Activated naive CD4-positive, alpha-beta T cell treated with anti-CD3 and anti-CD28 coated beads for 36 hours (primary cell): Measurements from ENCODE around the gene ZFP62. TPM values are rescaled to one million over a fixed set of nuclear protein-coding genes. Genes with fewer than 3 reads are reported as not detected.
"Not testable (repeated sequence)": the region's sequence is repeated elsewhere in the genome, so short reads cannot be mapped to it uniquely, and the experiment has no call there.

Experiments used
- CTCF ChIA-PET: fragments of 350-600 bp; sonication (Branson Sonifier 250); formaldehyde crosslinking; loops from one replicate; lab custom pipeline; 2021; ENCODE audit warnings: antibody characterized with exemption; lab: Charles Lee
- DNase-seq: peaks from one replicate; pipeline ENCODE4 v3.0.0-alpha.2; 2020
- H3K27ac Mint-ChIP-seq: one replicate; pipeline ENCODE4 v1.8.0; 2021; ENCODE audit warnings: mild to moderate bottlenecking, mixed read lengths
- H3K27me3 Mint-ChIP-seq: one replicate; pipeline ENCODE4 v1.8.0; 2021; ENCODE audit warnings: low read depth, mixed read lengths
- H3K36me3 Mint-ChIP-seq: one replicate; pipeline ENCODE4 v1.8.0; 2021; ENCODE audit warnings: low read depth, mixed read lengths
- H3K4me1 Mint-ChIP-seq: one replicate; pipeline ENCODE4 v1.8.0; 2021; ENCODE audit warnings: low read depth, mixed read lengths
- H3K4me3 Mint-ChIP-seq: one replicate; pipeline ENCODE4 v1.8.0; 2021; ENCODE audit warnings: mild to moderate bottlenecking, moderate library complexity, mixed read lengths
- H3K9me3 Mint-ChIP-seq: one replicate; pipeline ENCODE4 v1.8.0; 2021; ENCODE audit warnings: mixed read lengths
- intact Hi-C: fragments of 100-400 bp; cut with micrococcal nuclease; formaldehyde crosslinking; loops from one replicate; pipeline ENCODE4 v1.15.1; 2023
- total RNA-seq, 2 experiments: library from RNA; stranded (reverse); gene quantifications; one replicate each; pipeline ENCODE4 v1.2.3, GENCODE V29; 2021

Gene ZFP62
- 10 to 100 TPM; 21.5 to 23.6 TPM for total RNA-seq

DNA sequence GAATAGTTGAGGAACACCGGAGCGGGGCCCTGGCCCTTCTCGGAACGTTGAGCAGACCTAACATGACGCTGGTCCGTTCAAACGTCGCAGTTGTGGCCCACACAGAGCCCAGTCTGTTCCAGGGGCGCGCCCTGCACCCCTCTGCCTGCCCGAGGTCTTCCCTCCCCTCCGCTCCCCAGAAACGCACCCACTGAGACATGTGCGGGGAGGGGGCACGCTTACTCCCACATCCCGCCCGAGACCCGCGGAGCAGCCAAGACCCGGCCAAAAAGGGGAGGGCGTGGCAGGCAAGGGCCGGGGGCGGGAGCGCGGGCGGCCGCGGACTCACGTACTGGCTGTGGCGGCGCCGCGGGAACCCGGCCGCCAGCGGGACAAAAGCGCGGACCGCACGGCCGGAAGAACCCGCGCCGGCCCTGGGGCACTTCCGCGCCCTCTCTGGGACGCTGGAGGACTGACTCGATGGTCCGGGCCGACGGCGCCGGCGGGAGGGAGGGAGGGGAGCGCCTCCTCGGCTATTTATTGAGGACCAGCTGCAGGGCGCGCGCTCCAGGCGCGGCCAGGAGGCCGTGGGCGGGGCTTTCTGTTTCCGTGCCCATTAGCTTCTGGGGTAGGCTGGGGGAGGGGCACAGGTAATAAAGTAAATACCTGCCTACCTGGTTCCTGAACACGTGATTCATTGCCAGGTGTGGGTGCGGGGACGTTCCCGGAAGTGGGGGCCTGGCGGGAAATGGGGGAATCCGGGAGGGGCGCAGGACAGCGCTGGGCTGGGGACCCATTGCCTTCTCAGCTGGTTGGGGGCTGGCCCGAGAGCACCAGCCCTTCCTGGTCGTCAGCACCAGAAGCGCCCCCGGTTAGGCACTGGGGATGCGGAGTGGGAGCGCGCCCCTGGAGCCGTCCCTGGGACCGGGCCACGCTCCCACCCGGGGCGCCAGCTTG, at the start of gene ZFP62:
TSS of gene ZFP62 (minus strand) at position 390 of the 936 bp plus-strand sequence. CDS start at position 333, 57 bp downstream.
- peak within 1 kb of the TSS; percentile 95 for H3K4me3 Mint-ChIP-seq
- H3K36me3 Mint-ChIP-seq = peaks cover 14% of the 10 kb centered on the region
- CTCF ChIA-PET = interaction anchor here (0.9 to 1.0 kb wide), 3 partner anchors 11 to 77 kb away, joined by 3 to 4 read pairs (median 4); no protein-coding TSS in a partner anchor
- H3K27me3 Mint-ChIP-seq = no peaks in the 10 kb centered on the region
- intact Hi-C loops = loop anchor here (1.0 to 5.0 kb wide), 8 partner anchors 29 to 401 kb away; partner anchors contain the start of genes MGAT1, TRIM41 and TRIM52
- no peaks in the 10 kb centered on the region for H3K9me3 Mint-ChIP-seq
- peaks cover 19% of the 10 kb centered on the region for H3K4me1 Mint-ChIP-seq
- peak; percentile 86 for DNase-seq
- peak within 1 kb of the TSS; percentile 89 for H3K27ac Mint-ChIP-seq

DNA sequence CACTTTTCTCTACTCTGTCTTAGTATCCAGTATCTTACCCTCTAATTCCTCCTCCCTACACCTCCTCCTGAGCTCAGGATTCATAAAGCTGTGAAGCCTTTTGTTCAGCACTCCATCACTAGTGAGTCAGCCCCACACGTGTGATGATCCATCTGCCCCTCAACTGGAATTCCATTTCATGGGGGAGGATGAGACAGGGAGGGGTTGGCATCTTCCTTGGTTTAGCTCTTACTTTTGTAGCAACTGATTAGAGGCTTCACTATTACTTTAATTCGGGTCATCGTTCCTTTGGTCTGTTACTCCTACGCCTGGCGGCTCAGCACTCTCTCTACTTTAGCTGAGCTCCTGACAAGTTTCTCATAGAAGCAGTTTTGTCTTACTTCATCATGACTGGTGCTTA, 49.7 kb upstream of the ZFP62 start:
- DNase-seq = no peak
- Mint-ChIP-seq H3K4me3 (no peak overlapping the region), H3K27ac (no peak overlapping the region), H3K36me3 (no peaks in the 10 kb centered on the region), H3K4me1 (no peaks in the 10 kb centered on the region), H3K9me3 (no peaks in the 10 kb centered on the region), H3K27me3 (peaks cover 10% of the 10 kb centered on the region)
- CTCF ChIA-PET = interaction anchor here (0.6 kb wide), 2 partner anchors 11 to 22 kb away, joined by 3 read pairs; no protein-coding TSS in a partner anchor
- intact Hi-C loops = no loop called here

- Mint-ChIP-seq H3K4me3 (no peak overlapping the region), H3K27me3 (peaks cover 10% of the 10 kb centered on the region), H3K27ac (no peak overlapping the region), H3K36me3 (no peaks in the 10 kb centered on the region), H3K4me1 (no peaks in the 10 kb centered on the region), H3K9me3 (no peaks in the 10 kb centered on the region)
- CTCF ChIA-PET = interaction anchor here (0.6 kb wide), 2 partner anchors 12 to 23 kb away, joined by 3 read pairs; no protein-coding TSS in a partner anchor
- intact Hi-C loops = no loop called here
- no peak for DNase-seq
Measured at GRCh38 chr5:180910182-180910581, 49.1 kb upstream of the ZFP62 start.

GRCh38 chr5:180909782-180910181, 48.7 kb upstream of the ZFP62 start:
- H3K27ac Mint-ChIP-seq = no peak overlapping the region
- no peaks in the 10 kb centered on the region for H3K36me3 Mint-ChIP-seq
- DNase-seq = no peak

GRCh38 chr5:180908998-180909731, 48.1 kb upstream of the ZFP62 start:
- peak; percentile 8 for DNase-seq
- H3K4me1 Mint-ChIP-seq = no peaks in the 10 kb centered on the region
- H3K27ac Mint-ChIP-seq = no peak overlapping the region
- H3K4me3 Mint-ChIP-seq = no peak overlapping the region
- peaks cover 10% of the 10 kb centered on the region for H3K27me3 Mint-ChIP-seq
- H3K9me3 Mint-ChIP-seq = no peaks in the 10 kb centered on the region
- CTCF ChIA-PET = no interaction called here
- no peaks in the 10 kb centered on the region for H3K36me3 Mint-ChIP-seq
- intact Hi-C loops = no loop called here

More at GRCh38 chr5:180909782-180910181, 48.7 kb upstream of the ZFP62 start:
- Mint-ChIP-seq H3K9me3 (no peaks in the 10 kb centered on the region), H3K4me1 (no peaks in the 10 kb centered on the region), H3K27me3 (peaks cover 10% of the 10 kb centered on the region), H3K4me3 (no peak overlapping the region)
- CTCF ChIA-PET = no interaction called here
- intact Hi-C loops = no loop called here

GRCh38 chr5:180908400-180908799, 47.3 kb upstream of the ZFP62 start:
- intact Hi-C loops = no loop called here
- DNase-seq = no peak
- no peaks in the 10 kb centered on the region for H3K4me1 Mint-ChIP-seq
- CTCF ChIA-PET = no interaction called here
- H3K27me3 Mint-ChIP-seq = peaks cover 10% of the 10 kb centered on the region
- no peaks in the 10 kb centered on the region for H3K9me3 Mint-ChIP-seq
- no peak overlapping the region for H3K27ac Mint-ChIP-seq
- H3K4me3 Mint-ChIP-seq = no peak overlapping the region
- H3K36me3 Mint-ChIP-seq = no peaks in the 10 kb centered on the region

DNA sequence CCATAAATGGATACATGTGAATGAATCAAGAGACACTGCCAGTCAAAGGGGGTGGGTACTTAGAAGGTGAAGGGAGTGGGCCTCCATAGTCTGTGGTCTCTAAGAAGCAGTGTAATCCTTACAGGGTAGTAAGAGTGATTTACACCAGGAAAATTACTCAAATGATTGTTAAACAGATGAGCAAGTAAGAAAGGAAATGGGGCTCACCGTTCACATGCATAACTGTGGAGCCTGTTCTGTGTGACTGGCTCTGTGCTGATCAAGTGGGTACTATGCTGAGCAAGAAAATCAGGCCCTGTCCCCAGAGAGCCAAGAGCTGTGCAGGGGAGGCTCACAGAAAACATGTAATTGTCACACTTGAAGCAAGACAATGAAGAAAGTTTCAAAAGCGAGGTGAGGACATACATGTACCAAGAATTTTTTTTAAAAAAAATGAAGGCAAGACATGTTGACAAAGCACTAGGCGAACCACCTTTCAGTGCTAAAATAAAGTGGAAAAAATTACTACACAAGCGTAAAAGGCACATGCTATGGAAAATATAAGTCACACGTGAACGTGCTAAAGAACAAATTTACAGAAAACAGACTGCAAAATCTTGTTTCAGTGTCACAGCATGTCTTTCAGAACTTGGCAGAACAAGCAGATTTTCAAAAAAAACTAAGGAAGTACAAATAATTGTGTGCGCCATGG, 40.4 kb upstream of the ZFP62 start:
- peak overlapping the region; percentile 74 for H3K27ac Mint-ChIP-seq
- H3K4me1 Mint-ChIP-seq = peaks cover 4% of the 10 kb centered on the region
- CTCF ChIA-PET = no interaction called here
- peak; percentile 13 for DNase-seq
- no peak overlapping the region for H3K4me3 Mint-ChIP-seq
- no peaks in the 10 kb centered on the region for H3K36me3 Mint-ChIP-seq
- no peaks in the 10 kb centered on the region for H3K9me3 Mint-ChIP-seq
- intact Hi-C loops = no loop called here
- H3K27me3 Mint-ChIP-seq = no peaks in the 10 kb centered on the region

DNA sequence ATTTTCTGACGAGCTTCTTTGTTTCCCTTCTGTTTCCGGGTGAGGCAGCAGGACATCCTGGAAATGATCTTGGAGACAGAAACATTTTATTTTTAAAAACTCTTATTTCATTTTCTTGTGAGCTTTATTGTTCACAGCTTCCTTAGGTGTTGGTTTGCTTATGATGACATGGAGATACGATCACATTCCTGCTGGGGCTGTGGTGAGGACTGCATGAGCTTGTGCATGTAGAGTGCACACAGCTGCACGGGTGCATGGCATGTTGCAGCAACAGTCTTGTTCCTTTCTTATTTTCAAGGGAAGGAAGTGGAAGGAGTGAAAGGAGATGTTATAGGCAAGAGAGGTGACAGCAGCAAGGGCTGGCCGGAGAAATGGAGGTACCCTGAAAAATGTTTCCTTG, 39.1 kb upstream of the ZFP62 start:
- H3K4me3 Mint-ChIP-seq = no peak overlapping the region
- intact Hi-C loops = no loop called here
- no peaks in the 10 kb centered on the region for H3K9me3 Mint-ChIP-seq
- DNase-seq = no peak
- no peak overlapping the region for H3K27ac Mint-ChIP-seq
- CTCF ChIA-PET = no interaction called here
- H3K36me3 Mint-ChIP-seq = no peaks in the 10 kb centered on the region
- H3K27me3 Mint-ChIP-seq = no peaks in the 10 kb centered on the region
- peaks cover 4% of the 10 kb centered on the region for H3K4me1 Mint-ChIP-seq

GRCh38 chr5:180898621-180899246, 37.7 kb upstream of the ZFP62 start, which contains the start of gene BTNL8:
TSS of gene BTNL8 (plus strand) at chr5:180899159. CDS start at chr5:180899311, 152 bp downstream.
- Mint-ChIP-seq H3K36me3 (no peaks in the 10 kb centered on the region), H3K9me3 (peaks cover 2% of the 10 kb centered on the region), H3K27me3 (no peaks in the 10 kb centered on the region), H3K27ac (no peak within 1 kb of the TSS), H3K4me3 (no peak within 1 kb of the TSS), H3K4me1 (peaks cover 4% of the 10 kb centered on the region)
- DNase-seq = no peak
- CTCF ChIA-PET = no interaction called here
- intact Hi-C loops = no loop called here

DNA sequence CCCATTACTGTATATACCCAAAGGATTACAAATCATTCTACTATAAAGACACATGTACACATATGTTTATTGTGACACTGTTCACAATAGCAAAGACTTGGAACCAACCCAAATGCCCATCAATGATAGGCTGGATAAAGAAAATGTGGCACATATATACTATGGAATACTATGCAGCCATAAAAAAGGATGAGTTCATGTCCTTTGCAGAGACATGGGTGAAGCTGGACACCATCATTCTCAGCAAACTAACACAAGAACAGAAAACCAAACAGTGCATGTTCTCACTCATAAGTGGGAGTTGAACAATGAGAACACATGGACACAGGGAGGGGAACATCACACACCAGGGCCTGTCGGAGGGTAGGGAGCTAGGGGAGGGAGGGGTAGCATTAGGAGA, 34.3 kb upstream of the ZFP62 start:
- H3K27ac Mint-ChIP-seq, CTCF ChIA-PET, intact Hi-C loops, H3K4me1 Mint-ChIP-seq, H3K4me3 Mint-ChIP-seq, DNase-seq, H3K36me3 Mint-ChIP-seq, H3K9me3 Mint-ChIP-seq: not testable (repeated sequence)
- H3K27me3 Mint-ChIP-seq = peaks cover 12% of the 10 kb centered on the region

DNA sequence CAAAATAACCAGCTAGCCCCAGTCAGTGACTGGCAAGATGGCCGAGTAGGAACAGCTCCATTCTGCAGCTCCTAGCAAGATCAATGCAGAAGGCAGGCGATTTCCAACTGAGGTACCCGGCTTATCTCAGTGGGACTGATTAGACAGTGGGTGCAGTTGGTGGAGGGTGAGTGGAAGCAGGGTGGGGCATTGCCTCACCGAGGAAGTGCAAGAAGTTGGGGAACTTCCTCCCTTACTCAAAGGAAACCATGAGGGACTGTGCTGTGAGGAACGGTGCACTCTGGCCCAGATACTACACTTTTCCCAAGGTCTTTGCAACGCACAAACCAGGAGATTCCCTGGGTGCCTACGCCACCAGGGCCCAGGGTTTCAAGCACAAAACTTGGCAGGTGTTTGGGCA, 28.3 kb upstream of the ZFP62 start:
- Mint-ChIP-seq H3K27ac (no peak overlapping the region), H3K9me3 (peaks cover 2% of the 10 kb centered on the region), H3K36me3 (no peaks in the 10 kb centered on the region), H3K27me3 (peaks cover 24% of the 10 kb centered on the region), H3K4me3 (no peak overlapping the region), H3K4me1 (no peaks in the 10 kb centered on the region)
- CTCF ChIA-PET = no interaction called here
- intact Hi-C loops = no loop called here
- no peak for DNase-seq
